HG03097 (cell line): Measurements from ENCODE around the gene SAMSN1.
"Not testable (repeated sequence)": the region's sequence is repeated elsewhere in the genome, so short reads cannot be mapped to it uniquely, and the experiment has no call there.

Experiments
- ATAC-seq: cut with Tn5 transposase; IDR thresholded peaks from one replicate; pipeline ENCODE4 v1.9.1; 2021; ENCODE audit not compliant: unreplicated experiment, low FRiP score

The SAMSN1 gene

GRCh38 chr21:14567331-14568279, 21.5 kb upstream of the SAMSN1 start:
- ATAC-seq = no peak

DNA sequence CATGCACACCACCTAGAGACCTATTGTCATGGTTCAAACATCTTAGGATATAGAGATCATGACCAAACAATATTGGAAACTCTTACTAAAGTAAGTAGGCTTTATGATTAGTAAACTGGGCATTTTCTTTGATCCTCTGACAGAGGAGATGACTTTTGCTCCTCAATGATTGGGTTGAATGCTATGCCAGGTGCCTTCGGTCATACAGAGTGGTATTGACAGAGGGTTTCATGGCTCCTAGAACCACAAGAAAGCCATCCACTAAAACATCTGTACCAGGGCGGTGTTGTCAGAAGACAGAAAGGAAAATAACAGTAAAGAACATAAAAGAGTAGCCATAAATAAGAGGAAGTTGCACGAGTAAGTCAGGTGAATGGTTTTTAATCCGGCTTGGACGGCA, 20.8 kb upstream of the SAMSN1 start:
- ATAC-seq = no peak

GRCh38 chr21:14562959-14563358, 16.8 kb upstream of the SAMSN1 start:
- no peak for ATAC-seq

DNA sequence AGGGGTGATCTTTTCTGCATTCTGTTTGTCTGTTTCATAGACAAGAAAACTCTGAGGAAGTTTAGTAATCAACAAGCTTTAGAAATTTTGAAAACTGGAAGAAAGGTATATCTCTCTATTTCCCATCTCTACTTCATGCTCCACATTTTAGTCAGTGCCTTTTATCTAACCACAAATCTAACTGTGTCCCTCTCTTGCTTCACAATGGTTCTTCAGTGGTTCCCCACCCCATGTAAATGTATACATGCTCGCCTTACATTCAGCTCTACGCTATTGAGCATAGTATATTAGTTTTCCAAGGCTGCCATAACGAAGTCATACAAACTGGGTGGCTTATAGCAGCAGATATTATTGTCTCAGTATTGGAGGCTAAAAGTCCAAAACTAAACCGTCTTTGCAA, 14.4 kb upstream of the SAMSN1 start:
- no peak for ATAC-seq

DNA sequence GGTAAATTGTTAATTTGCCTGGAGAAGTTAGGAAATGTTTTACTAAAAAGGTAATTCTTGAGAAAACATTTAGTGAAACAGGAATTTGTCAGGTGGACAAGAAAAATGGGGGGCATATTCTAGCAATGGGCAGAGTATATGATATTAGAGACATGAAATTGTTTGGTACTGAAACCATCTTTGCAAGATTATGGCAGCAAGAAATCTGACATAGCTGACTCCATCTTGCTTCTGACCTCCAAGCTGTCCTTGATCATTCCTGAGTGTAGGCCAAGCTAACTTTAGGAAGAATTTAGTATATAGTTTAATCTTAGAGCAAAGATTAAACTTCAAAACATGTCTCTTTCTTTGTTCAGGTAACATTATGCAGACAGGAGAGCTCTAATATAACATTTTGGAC, 14.0 kb upstream of the SAMSN1 start:
- no peak for ATAC-seq

GRCh38 chr21:14559102-14559501, 13.0 kb upstream of the SAMSN1 start:
- no peak for ATAC-seq

DNA sequence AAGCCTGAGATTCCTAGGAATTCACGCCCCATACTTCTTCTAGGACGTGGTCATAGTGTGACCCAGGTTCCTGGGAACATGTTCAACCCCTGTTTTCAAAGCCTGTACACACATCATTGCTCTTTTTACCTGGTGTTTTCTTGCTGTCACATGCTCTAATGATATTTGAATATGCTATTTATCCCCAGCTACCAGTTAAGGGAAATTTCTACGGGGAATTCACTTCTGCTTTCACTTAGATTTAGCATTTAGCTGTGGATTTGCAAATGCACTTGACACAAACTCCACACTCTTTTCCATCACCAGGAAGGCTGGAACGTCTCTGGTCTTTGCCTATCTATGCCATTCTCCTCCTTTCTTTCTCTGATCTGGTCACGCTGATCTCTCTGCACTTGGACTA, 11.3 kb upstream of the SAMSN1 start:
- no peak for ATAC-seq

DNA sequence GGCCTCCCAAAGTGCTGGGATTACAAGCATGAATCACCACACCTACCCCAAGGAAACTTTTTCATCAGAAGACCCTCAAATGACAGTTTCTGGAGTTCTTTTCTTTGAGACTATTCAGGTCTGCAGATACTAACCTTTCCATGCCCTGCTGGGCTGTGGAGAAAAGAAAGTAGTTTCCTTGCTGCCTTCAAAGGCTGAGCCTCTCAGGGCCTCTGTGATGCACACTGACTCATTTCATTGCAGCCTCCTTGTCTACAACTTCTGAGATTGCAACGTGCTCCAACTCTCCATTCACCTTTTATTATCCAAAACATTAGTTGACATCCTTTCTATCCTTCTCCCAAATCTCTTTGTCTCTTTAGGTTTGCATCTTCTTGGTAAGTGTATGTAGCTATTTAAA, 8.8 kb upstream of the SAMSN1 start:
- no peak for ATAC-seq

DNA sequence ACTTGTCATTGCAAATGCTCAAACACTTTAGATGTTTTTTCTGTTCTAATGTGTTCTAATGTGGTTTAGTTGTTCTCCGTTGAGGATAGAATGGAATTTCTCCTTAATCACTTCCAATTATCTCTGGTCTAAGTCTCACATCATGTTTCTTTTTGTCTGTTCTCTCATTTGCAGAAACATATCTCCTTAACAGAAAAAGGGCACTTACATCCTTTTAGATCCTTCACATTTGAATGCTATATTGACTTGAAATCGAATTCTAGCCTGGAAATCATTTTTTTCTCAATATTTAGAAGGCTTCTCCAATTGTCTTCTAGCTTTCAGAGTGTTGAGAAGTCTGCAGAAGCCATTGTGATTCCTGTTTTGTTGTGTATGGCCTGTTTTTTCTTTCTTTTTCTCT, 7.3 kb upstream of the SAMSN1 start:
- no peak for ATAC-seq

GRCh38 chr21:14551741-14552140, 5.6 kb upstream of the SAMSN1 start:
- ATAC-seq = no peak

- no peak for ATAC-seq
Observed at GRCh38 chr21:14550135-14550534, 4.0 kb upstream of the SAMSN1 start.

GRCh38 chr21:14548779-14549178, 2.7 kb upstream of the SAMSN1 start:
- ATAC-seq = no peak

- no peak for ATAC-seq
Observed at GRCh38 chr21:14547834-14548513, 1.9 kb upstream of the SAMSN1 start.

DNA sequence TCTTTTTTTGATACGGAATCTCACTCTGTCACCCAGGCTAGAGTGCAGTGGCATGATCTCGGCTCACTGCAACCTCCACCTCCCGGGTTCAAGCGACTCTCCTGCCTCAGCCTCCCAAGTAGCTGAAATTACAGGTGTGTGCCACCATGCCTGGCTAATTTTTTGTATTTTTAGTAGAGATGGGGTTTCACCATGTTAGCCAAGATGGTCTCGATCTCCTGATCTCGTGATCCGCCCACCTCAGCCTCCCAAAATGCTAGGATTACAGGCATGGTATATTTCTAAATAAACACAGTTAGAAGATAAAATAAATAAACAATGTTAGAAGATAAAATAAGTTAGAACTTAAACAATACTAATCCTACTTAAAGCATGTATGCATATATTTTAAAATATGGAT, 604 bp upstream of the SAMSN1 start:
- ATAC-seq = not testable (repeated sequence)

DNA sequence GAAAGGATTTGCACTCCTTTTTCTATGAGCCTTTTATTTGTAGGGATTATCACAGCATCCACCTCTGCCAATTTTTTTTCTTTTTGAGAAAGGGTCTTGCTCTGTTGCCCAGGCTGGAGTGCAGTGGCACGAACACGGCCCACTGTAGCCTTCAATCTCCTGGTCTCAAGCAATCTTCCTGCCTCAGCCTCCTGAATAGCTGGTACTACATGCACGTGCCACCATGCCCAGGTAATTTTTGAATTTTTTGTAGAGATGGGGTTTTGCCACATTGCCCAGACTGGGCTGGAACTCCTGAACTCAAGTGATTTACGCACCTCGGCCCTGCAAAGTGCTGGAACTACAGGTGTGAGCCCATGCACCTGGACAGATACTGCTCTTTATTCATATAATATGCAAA, 2.1 kb downstream of the SAMSN1 start:
- ATAC-seq = no peak

DNA sequence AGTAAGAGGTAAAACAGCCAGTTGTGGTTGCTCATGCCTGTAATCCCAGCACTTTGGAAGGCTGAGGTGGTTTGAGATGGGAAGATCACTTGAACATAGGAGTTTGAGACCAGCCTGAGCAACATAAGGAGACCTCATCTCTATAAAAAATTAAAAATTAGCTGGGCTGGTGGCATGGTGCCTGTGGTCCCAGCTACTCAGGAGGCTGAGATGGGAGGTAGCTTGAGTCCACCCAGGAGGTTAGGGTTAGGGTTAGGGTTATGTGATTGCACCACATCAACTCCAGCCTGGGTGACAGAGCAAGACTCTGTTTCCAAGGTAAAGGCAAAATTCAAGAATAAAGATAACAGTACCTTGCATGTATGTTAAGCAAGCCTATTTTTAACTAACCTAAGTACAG, 3.5 kb downstream of the SAMSN1 start:
- ATAC-seq = no peak

DNA sequence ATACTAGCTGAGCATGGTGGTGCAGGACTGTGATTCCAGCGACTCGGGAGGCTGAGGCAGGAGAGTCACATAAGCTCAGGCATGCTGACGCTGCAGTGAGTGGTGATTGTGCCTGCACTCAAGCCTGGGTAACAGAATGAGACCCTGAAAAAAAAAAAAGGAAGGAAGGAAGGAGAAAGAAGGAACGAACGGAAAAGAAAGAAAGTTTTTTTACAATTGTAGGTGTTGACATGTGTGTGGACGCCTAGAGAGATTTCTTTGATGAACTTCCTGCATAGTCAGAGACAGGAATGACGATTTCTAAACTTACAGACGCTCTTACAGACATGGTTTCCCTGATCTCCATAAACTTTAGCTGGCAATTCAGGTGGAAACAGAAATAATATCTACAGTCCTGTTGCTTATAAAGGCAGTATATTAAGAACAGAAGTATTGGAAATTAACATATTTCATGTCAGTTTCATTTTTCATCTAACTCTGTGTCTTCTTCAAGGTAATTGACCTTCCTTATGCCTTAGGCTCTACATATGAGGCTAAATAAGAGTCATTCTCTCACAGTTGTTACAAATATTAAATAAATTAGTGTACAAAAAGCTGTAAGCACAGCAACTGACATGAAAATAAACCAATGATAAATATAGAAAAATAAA, 4.1 kb downstream of the SAMSN1 start:
- ATAC-seq = no peak

DNA sequence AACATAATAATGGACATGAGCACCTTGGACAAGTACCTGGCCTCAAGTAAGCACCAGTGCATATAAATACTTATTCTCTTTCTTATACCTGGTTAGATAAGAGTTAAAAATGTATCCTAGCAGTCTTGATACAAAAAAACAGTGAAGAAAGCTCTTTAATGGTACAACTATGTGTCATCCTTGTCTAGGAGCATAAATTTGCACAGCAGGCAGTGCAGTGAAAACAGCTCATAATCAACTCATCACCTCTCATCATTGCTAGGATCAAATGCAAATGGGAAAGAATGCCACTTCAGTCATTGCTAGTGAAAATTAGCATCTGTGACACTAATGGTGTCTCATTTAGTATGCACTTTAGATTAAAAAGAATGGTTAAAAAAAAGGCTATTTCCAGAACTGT, 7.6 kb downstream of the SAMSN1 start:
- ATAC-seq = no peak

DNA sequence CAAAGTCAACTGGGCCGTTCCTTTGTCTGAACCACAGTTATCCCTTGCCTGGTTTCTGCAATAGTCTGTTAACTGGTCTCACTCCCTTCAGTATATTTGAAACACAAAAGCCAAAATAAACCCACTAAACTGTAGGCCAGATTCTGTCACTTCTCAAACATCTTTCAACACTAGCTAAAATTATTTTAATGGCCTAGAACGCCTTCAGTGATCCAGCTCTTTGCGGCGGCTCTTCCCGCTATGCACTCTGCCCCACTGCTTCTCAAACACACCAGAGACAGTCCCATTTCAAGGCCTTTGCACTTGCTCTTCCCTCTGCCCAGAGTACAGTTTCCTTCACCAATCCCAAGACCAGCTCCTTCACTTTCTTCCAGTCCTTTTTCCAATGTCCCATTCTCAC, 9.2 kb downstream of the SAMSN1 start:
- no peak for ATAC-seq

GRCh38 chr21:14535702-14536101, 10.4 kb downstream of the SAMSN1 start:
- no peak for ATAC-seq
